GM11168 (cell line): Measurements from ENCODE around the gene HAUS1.
"Not testable (repeated sequence)": the region's sequence is repeated elsewhere in the genome, so short reads cannot be mapped to it uniquely, and the experiment has no call there.

Experiments used
- in situ Hi-C: fragments of 300-500 bp; cut with MboI; formaldehyde crosslinking; loops from one replicate; pipeline ENCODE4 v1.12.0; 2022; ENCODE audit warnings: low sequenced_read_pairs; ENCODE audit not compliant: unreplicated experiment

Gene HAUS1

GRCh38 chr18:46084431-46084830 lies 19.8 kb upstream of the HAUS1 start:
- in situ Hi-C loops, result no loop called here

GRCh38 chr18:46088501-46088900 lies 15.7 kb upstream of the HAUS1 start:
- in situ Hi-C loops, result not testable (repeated sequence)

DNA sequence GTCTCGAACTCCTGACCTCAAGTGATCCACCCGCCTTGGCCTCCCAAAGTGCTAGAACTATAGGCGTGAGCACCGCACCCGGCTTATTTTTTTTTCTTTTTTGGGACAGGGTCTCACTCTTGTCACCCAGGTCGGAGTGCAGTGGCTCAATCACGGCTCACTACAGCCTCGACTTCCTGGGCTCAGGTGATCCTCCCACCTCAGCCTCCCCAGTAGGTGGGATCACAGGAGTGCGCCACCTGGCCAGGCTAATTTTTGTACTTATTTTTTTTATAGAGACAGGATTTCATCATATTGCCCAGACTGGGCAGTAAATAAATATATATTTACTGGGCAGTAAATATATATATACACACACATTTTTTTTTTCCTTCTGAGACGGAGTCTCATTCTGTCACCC lies 8.7 kb upstream of the HAUS1 start:
- in situ Hi-C loops, result no loop called here

DNA sequence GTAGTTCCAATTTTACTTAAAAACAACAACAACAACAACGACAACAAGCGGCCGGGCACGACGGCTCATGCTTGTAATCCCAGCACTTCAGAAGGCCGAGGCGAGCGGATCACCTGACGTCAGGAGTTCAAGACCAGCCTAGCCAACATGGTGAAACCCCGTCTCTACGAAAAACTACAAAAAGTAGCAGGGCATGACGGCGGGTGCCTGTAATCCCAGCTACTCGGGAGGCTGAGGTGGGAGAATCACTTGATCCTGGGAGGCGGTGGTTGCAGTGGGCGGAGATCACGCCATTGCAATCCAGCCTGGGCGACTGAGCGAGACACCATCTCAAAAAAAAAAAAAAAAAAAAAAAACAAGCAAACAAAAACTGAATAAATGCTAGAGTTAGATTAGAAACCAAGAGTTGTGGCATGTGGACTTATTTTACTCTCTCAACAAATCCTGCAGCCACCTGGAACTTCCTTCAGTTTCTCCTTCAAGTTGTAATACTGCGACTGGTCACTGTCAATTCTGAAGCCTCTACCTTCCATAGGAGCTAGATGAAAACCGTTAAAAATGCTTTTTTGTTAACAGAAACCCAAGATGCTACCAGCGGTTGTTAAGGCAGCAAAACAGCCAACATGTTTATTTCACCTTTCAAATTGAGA lies 7.4 kb upstream of the HAUS1 start:
- in situ Hi-C loops, result no loop called here

GRCh38 chr18:46097431-46097800 lies 6.8 kb upstream of the HAUS1 start:
- in situ Hi-C loops, result no loop called here

GRCh38 chr18:46097801-46098615 lies 6.2 kb upstream of the HAUS1 start, which contains the start of gene ATP5F1A:
Gene ATP5F1A, minus strand, starts transcription at chr18:46098296. Its CDS starts 65 bp downstream, at chr18:46098231.
- in situ Hi-C loops, result no loop called here

GRCh38 chr18:46098616-46098933 lies 5.6 kb upstream of the HAUS1 start:
- in situ Hi-C loops, result no loop called here

- in situ Hi-C loops, result no loop called here
These were observed 4.7 kb upstream of the HAUS1 start for GRCh38 chr18:46099463-46099862.

- in situ Hi-C loops, result no loop called here
These were observed 5.2 kb downstream of the HAUS1 start for GRCh38 chr18:46109386-46109785.

- in situ Hi-C loops, result no loop called here
These were observed 6.2 kb downstream of the HAUS1 start for GRCh38 chr18:46110406-46110805.

- in situ Hi-C loops, result no loop called here
These were observed 9.6 kb downstream of the HAUS1 start for GRCh38 chr18:46113751-46114150.

DNA sequence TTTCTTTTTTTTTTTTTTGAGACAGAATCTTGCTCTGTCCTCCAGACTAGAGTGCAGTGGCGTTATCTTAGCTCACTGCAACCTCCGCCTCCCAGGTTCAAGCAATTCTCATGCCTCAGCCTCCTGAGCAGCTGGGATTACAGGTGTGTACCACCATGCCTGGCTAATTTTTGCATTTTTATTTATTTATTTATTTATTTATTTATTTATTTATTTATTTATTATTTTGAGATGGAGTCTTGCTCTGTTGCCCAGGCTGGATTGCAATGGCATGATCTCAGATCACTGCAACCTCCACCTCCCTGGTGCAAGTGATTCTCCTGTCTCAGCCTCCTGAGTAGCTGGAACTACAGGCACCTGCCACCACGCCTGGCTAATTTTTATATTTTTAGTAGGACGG lies 22.4 kb downstream of the HAUS1 start:
- in situ Hi-C loops, result not testable (repeated sequence)

DNA sequence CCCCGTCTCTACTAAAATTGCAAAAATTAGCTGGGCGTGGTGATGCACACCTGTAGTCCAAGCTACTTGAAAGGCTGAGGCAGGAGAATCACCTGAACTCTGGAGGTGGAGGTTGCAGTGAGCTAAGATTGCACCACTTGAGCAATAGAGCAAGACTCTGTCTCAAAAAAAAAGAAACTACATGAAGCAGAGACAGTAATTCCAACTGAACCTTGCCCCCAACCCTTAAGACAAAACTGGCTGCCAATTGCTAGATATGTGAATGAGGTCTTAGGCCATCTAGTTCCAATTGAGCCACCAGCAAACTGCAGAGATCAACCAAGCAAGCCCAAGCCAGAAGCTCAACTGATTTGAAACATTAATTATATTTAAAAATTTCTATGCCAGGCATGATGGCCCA lies 25.9 kb downstream of the HAUS1 start:
- in situ Hi-C loops, result no loop called here

- in situ Hi-C loops, result not testable (repeated sequence)
These were observed 26.4 kb downstream of the HAUS1 start for GRCh38 chr18:46130549-46130948.

GRCh38 chr18:46133534-46133933 lies 29.3 kb downstream of the HAUS1 start:
- in situ Hi-C loops, result no loop called here

DNA sequence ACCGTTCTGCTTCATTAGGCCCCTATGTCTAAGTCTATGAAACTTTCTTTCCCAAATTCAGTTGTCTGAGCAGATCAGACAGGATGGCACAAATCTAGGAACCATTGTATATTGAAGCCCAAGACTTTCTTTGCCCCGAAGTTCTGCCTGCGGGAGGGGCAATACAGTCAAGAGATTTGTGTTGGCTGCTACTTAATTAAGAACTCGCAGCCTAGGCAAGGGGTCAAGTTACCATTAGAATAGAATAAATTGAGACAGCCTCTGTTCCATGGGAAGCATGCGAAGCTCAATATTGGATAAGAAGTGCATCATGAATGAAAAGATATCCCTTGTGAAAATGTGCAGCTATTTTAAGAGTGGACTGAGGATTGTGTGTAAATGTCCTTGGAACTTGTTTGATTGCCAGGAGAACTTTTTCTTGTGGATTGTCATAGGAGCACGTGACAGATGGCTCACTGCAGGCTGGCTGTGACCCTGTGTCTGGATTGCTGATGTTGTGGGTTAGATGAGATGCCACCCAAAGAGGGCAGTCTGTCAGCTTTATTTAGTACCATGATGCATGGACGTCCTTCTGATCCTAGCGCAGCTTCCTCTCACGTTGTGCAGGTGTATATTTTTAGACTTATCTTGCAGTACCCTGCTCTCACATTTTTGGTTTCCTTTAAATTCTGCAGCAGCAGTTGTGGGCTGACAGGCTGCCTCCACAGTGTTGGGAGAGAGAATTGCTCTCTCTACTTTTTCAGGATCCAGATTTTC lies 30.9 kb downstream of the HAUS1 start:
- in situ Hi-C loops, result no loop called here

DNA sequence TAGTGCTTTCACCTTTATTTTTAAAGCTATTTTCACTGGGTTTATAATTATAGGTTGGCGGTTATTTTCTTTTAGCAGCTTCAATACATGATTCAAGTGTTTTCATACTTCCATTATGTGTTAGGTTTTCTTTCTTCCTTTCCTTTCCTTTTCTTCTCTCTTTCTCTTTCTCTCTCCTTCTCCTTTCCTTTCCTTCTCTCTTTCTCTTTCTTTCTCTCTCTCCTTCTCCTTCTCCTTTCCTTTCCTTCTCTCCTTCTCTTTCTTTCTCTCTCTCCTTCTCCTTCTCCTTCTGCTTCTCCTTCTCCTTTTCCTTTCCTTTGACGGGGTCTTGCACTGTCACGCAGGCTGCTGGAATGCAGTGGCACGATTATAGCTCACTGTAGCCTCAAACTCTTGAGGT lies 36.0 kb downstream of the HAUS1 start:
- in situ Hi-C loops, result loop anchor here (10.0 kb wide), 2 partner anchors 345 to 525 kb away; no protein-coding TSS in a partner anchor

GRCh38 chr18:46141199-46141598 lies 37.0 kb downstream of the HAUS1 start:
- in situ Hi-C loops, result loop anchor here (10.0 kb wide), 2 partner anchors 344 to 524 kb away; no protein-coding TSS in a partner anchor

DNA sequence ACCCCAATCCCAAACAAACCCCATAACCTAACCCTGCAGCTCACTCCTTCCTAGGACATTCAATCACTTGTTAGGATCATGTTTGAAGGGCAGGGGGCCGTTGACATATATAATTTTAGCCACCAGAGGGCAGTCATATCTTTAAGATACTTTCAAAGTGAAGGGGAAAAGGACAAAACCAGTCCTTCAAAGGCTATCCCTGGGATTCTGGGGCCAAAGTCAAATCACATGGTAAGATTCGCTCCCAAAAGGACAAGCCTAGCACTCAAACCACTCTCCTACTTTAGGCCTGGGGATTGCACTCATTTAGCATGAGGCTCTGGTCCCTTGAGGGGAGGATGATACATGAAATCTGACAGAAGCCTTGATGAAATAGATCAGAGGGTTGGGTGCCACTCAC lies 44.6 kb downstream of the HAUS1 start:
- in situ Hi-C loops, result loop anchor here (10.0 kb wide), 2 partner anchors 336 to 516 kb away; no protein-coding TSS in a partner anchor

- in situ Hi-C loops, result no loop called here
These were observed 48.2 kb downstream of the HAUS1 start for GRCh38 chr18:46152436-46152807.
